Endometrial microvascular endothelial cells (primary cell): ENCODE results near the gene EPB41L1. TPM values are rescaled to one million over a fixed set of nuclear protein-coding genes. Genes with fewer than 3 reads are reported as not detected.
"Not testable (repeated sequence)": the region's sequence is repeated elsewhere in the genome, so short reads cannot be mapped to it uniquely, and the experiment has no call there.

ENCODE experiments used
- in situ Hi-C: cut with HindIII; loops from 2 replicates; pipeline ENCODE4 v1.10.0; 2017; ENCODE audit warnings: low sequenced_read_pairs, low pct_unique_long_range_greater_than_20kb; ENCODE audit errors: inconsistent ontology term
- total RNA-seq: library from RNA; depleted of rRNA; stranded (reverse); fragments of >200 nt; gene quantifications from one replicate; pipeline ENCODE4 v1.2.3, GENCODE V29; 2015; ENCODE audit errors: inconsistent ontology term

Gene EPB41L1
- total RNA-seq, 1 donor from 2014 or later = 22.7 TPM

DNA sequence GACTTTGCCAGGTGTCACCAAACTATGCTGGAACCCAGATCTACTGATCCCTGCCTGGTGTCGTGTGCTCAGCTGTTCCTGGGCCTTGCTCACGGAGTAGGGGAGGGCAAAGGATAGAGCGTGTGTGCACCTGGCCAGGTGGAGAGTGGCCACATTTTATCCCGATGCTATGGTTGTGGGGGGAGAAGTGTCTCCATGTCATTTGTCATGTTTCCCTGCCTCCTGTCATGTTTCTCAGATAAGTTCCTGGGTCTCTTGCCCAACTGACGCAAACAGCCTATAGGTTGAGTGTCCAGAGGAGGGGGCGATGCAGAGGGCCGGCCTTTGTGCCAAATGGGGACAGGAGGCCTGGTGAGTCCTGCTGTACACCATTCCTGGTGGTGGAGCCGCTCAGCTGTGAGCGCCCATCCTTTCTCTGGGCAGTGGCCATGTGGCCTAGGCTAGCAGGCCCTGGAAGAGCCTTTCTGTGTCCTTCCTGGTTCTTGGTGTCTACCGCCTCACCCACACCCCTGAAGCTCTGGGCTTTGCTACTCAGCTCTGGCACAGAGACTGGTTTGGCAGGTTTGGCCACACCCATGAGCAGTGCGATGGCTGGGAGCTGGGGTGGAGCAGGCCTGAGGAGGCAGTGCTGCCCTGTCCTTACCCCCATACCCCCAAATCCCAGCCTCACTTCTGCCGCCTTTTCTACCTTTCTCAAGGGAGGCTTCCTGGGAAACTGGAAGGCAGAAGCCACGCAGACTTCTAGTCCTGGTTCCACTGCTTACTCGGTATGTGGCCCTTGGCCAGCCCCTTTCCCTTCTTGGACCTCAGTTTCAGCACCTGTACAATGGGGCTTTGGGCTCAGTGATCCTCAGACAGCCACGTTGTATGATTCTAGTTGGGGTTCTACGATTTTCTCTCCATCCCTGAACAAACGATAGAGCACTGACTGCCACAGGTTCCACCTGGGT, 32.3 kb upstream of the EPB41L1 start:
- in situ Hi-C loops = no loop called here

DNA sequence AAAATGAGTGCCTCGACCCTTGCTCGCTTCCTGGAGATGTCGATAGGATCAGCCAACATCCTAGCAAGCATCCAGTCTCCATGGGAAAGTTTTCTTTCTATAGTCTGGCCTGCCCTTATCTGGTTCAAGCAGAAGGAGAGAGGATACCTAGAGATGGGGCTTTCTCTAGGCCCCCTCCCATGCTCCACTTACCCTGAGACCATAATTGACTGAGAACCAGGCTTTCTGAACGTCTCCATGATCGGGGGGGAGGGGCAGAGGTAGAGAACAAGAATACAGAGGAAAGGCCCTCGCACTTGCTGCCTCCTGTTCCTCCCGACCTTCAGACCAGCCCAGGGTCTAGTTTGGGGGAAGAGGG, 31.6 kb upstream of the EPB41L1 start:
- in situ Hi-C loops = no loop called here

GRCh38 chr20:36125097-36125496, 29.4 kb upstream of the EPB41L1 start:
- in situ Hi-C loops = no loop called here

DNA sequence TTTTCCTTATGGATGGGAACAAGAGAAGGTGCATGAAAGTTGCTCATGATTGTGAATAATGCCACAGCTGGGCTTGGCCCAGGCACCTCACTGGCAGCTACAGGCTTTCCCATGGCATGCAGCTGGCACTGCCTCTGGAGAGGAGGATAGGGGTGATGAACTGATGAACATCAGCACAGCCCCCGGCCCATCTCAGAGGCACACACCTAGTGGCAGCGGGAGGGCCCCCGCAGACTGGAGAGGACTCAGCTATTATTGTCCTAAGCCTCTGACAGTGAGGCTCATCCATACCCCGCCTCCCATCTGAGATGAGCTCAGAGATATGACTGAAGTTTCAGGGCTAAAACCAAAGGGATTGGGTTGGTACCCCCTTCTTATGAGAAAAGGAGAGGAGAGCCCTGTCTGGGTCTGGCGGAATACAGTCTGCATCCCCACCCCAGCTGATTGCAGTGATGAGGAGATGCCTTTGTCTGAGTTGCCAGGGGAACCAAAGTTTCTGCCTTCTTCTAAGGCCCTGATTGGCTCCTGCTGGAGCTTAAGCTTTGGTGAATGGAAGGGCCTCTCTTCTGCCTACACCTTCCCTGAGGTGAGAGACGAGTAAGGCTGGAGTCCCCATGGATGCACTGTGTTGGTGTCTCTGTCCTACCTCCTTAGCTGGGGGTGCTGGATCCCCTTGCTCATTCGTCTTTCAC, 27.6 kb upstream of the EPB41L1 start:
- in situ Hi-C loops = no loop called here

GRCh38 chr20:36128463-36129159, 25.9 kb upstream of the EPB41L1 start:
- in situ Hi-C loops = no loop called here

- in situ Hi-C loops = no loop called here
Measured at GRCh38 chr20:36129160-36129543, 25.4 kb upstream of the EPB41L1 start.

DNA sequence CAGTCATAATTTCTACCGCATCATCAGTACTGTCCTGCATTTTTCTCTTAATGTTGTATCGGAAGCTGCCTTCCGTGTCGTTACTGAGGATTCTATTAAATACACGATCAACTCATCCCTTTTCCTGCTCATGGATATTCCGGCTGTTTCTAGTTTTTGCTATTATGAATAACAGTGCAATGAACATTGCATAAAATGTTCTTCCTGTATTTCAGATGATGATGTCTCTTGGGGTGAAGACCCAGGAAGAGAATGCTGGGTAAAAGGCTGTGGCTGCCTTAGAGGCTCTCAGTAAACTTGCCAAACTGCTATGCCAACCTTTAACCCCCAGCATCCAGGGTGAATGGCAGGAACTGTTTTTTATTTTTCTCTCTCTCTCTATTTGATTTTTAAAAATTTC, 24.1 kb upstream of the EPB41L1 start:
- in situ Hi-C loops = no loop called here

GRCh38 chr20:36132802-36133211, 21.7 kb upstream of the EPB41L1 start:
- in situ Hi-C loops = no loop called here

DNA sequence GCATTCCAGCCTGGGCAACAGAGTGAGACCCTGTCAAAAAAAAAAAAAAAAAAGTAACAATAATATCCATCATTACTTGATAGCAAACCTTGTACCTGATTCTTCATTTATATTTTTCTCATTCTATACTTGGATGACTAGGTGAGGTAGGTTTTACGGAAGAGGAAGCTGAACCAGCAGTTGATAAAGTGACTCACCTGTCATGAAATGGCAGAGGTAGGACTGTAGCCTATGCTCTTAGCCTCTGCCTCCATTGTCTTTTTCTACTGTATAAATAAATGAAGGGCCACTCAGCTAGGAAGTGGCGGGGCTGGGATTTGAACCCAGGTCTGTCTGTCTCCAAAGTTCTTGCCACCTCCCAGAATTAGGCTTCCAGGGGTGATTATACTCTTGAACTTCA, 20.7 kb upstream of the EPB41L1 start:
- in situ Hi-C loops = no loop called here

DNA sequence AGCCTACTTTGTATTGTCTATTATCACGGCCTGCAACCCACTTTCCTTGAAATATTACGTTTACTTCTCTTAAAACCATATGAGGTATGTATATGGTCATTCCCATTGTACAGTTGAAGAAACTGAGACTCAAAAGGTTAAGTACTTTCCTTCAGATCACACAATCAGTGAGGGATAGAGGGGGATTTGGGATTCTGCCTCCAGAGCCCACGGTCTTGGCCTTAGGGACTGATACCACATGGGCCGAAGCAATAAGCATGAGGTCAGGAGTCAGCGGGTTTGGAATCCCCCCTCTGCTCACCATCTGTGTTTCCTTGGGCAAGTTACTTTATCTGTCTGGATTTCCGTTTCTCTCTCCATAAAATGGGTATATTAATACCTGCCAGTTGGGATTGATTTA, 19.4 kb upstream of the EPB41L1 start:
- in situ Hi-C loops = no loop called here

DNA sequence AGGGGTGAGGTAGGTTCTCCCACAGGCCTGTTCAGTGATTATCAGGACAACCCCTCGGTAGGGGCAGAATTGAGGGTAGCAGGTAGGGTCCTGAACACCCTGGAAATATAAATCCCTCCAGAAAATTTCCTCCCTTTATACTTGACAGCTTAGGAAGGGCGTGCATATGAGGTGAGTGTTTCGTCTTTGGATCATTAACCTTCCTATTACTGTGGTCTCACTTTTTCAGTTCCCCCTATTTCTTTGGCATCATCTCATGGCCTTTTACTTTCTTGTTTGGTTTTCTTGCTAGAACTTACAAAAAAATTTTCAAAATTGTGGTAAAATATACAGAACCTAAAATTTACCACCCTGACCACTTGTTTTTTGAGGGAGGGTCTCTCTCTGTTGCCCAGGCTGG, 18.7 kb upstream of the EPB41L1 start:
- in situ Hi-C loops = no loop called here

GRCh38 chr20:36137313-36137712, 17.2 kb upstream of the EPB41L1 start:
- in situ Hi-C loops = not testable (repeated sequence)

- in situ Hi-C loops = no loop called here
Measured at GRCh38 chr20:36141310-36141709, 13.2 kb upstream of the EPB41L1 start.

GRCh38 chr20:36144336-36144735, 10.2 kb upstream of the EPB41L1 start:
- in situ Hi-C loops = no loop called here

DNA sequence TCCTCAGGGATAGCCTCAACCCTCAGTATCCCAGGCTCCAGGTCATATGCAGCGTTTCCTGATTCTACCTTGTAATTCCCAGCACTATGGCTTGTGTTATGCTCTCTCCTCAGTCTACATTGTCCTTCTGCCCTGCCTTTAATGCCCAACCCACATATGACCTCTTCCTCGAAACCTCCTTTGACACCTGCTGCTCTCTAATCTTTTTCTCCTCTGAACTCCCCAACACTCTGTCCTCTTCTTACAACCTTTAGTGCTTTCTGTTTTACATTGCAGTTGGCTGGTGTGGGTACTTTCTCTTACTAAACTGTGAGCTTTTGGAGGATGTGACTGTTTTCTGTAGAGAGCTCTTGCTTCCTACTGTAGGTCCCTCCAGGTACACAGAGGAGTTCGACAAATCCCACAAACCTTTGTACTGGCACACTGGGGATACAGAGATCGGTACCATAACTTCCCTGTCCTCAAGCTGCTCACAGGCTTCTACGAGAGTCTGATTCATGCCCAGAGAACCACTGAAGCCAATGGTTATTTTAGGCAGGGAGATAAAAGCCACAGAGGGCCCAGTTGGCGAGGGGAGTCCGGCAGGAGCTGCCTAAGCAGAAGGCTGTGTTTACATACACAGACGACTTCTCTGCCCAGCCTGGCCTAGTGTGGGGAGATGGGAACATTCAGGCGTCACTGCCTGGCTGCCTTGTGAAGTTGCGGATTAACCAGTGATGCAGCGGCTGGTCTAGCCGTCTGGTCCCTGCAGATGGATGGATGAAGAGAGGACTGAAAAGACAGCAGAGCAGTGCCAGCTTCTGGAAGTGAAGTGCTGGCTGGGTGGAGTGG, 8.4 kb upstream of the EPB41L1 start:
- in situ Hi-C loops = no loop called here

- in situ Hi-C loops = no loop called here
Measured at GRCh38 chr20:36147690-36148089, 6.8 kb upstream of the EPB41L1 start.

DNA sequence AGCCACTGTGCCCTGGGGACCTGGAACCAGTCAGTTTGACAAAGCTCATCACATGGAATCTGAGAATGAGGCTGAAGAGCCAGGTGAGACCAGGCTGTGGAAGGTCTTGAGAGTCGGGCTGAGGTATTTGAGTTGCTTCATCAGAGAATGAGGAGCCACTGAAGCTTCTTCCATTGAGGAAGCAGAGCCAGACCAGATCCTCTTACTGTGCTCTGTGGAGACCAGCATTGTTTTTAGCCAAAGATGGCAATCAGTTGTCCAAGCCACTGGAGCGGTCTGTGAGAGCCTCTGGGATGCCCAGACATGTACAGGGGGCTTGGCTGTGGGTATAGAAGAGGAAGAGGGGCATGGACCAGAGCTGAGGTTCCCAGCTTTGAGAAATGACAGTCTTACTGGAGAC, 6.1 kb upstream of the EPB41L1 start:
- in situ Hi-C loops = no loop called here

DNA sequence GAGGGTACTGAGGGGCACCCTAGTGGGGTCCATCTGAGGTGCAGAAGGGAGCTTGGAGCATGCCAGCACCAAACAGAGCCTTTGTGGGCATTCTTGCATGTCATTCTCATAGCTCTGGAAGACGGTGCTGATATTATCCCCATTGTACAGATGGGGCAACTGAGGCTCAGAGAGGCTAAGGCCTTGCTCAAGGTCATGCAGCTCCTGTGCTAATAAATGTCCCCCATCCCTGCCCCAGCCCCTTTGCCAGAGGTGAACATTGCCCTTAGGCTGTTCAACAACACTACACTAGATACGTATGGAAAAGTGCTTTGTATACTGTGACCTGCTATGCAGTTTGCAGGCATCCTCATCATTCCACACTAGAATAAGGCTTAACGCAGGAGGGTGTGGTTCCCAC, 5.5 kb upstream of the EPB41L1 start:
- in situ Hi-C loops = no loop called here

DNA sequence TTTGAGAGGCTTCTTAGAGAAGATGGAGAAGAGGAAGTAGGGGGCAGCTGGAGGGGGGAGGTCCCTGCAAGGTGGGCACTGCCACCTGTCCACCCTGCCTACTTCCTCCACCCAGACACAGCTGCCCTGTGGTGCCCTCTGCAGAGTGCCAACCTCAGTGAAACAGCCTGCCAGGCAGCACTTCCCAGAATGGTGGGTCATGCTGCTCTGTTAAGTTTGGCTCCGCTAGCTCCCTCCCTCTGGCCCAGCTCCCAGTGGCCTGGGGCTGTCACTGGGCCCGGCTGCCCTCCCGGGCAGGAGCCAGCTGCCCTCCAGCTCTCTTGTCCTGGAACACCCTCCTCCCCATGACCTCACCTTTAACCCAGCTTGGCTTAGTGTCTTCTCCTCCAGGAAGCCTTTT, 5.1 kb upstream of the EPB41L1 start:
- in situ Hi-C loops = no loop called here
